Esophagus squamous epithelium (tissue), 4 donors: ENCODE data around the gene POU6F2.

Experiments
- POLR2A ChIP-seq, 4 donors: fragments of 450-650 bp; IDR thresholded peaks; one replicate each; pipeline ENCODE4 v1.6.1; 2017; ENCODE audit warnings: antibody characterized with exemption in 4 of 4, mild to moderate bottlenecking in 4 of 4, moderate library complexity in 3 of 4
- TF ChIP-seq, protein P1 (sequence below), 6 experiments: fragments of 450-650 bp in 4 of 6; fragments of 200-600 bp in 2 of 6; sonication (generic) in 2 of 6; IDR thresholded peaks; one replicate each; pipeline ENCODE4 v1.5.1; 2016 to 2019; ENCODE audit warnings: antibody characterized with exemption in 6 of 6, mild to moderate bottlenecking in 4 of 6, moderate library complexity in 4 of 6

DNA sequence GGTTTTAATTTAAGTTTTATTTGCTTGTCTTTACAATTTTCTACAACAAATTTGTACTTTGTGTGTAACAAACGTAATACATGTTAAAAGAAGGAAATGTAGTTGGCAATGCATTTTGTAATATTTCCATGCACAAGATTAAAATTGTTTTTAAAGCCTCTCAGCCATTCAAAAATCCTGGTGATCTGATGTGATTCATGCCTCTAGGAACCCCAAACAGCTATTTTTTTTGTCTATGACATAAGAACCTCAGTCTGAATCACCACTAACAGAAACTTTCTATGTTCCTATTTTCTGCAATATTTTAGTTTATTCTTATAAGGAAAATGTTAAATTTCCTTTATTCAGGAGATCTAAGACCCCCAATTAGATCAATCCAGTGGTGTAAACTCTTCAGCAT lies 405.4 kb downstream of the POU6F2 start:
- TF ChIP-seq, protein P1, sequence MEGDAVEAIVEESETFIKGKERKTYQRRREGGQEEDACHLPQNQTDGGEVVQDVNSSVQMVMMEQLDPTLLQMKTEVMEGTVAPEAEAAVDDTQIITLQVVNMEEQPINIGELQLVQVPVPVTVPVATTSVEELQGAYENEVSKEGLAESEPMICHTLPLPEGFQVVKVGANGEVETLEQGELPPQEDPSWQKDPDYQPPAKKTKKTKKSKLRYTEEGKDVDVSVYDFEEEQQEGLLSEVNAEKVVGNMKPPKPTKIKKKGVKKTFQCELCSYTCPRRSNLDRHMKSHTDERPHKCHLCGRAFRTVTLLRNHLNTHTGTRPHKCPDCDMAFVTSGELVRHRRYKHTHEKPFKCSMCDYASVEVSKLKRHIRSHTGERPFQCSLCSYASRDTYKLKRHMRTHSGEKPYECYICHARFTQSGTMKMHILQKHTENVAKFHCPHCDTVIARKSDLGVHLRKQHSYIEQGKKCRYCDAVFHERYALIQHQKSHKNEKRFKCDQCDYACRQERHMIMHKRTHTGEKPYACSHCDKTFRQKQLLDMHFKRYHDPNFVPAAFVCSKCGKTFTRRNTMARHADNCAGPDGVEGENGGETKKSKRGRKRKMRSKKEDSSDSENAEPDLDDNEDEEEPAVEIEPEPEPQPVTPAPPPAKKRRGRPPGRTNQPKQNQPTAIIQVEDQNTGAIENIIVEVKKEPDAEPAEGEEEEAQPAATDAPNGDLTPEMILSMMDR (IDR thresholded peaks at IDR 0.05), result no peak
- TF ChIP-seq POLR2A (IDR thresholded peaks at IDR 0.05), result no peak
